Activated naive CD4-positive, alpha-beta T cell treated with anti-CD3 and anti-CD28 coated beads, Interleukin-2, amount 50 U/mL, for 72 hours (primary cell): ENCODE results near the gene PPIH. TPM values are rescaled to one million over a fixed set of nuclear protein-coding genes. Genes with fewer than 3 reads are reported as not detected.
"Not testable (repeated sequence)": the region's sequence is repeated elsewhere in the genome, so short reads cannot be mapped to it uniquely, and the experiment has no call there.

Source experiments
- ATAC-seq, 2 donors: fragments of 150-1000 bp; cut with Tn5 transposase; 2 replicates each; pipeline ENCODE4 v1.10.0; 2021; ENCODE audit warnings: mild to moderate bottlenecking in 2 of 2, moderate library complexity in 2 of 2
- DNase-seq, 2 donors: peaks; one replicate each; pipeline ENCODE4 v3.0.0; 2021 to 2022; ENCODE audit warnings: low spot score in 2 of 2
- H3K27ac Mint-ChIP-seq, 2 donors: one replicate each; pipeline ENCODE4 v1.8.0; 2022; ENCODE audit warnings: mild to moderate bottlenecking in 2 of 2, mixed read lengths in 2 of 2
- H3K36me3 Mint-ChIP-seq, 2 donors: one replicate each; pipeline ENCODE4 v1.8.0; 2022; ENCODE audit warnings: mixed read lengths in 2 of 2
- H3K9me3 Mint-ChIP-seq, 2 donors: one replicate each; pipeline ENCODE4 v1.8.0; 2022; ENCODE audit warnings: mixed read lengths in 2 of 2
- total RNA-seq, 2 donors: library from RNA; stranded (reverse); gene quantifications; one replicate each; pipeline ENCODE4 v1.2.3, GENCODE V29; 2022

The PPIH gene
- total RNA-seq = 100 to 1,000 TPM in 1 of 2 donors, 10 to 100 TPM in 1; 93.6 to 101 TPM

DNA sequence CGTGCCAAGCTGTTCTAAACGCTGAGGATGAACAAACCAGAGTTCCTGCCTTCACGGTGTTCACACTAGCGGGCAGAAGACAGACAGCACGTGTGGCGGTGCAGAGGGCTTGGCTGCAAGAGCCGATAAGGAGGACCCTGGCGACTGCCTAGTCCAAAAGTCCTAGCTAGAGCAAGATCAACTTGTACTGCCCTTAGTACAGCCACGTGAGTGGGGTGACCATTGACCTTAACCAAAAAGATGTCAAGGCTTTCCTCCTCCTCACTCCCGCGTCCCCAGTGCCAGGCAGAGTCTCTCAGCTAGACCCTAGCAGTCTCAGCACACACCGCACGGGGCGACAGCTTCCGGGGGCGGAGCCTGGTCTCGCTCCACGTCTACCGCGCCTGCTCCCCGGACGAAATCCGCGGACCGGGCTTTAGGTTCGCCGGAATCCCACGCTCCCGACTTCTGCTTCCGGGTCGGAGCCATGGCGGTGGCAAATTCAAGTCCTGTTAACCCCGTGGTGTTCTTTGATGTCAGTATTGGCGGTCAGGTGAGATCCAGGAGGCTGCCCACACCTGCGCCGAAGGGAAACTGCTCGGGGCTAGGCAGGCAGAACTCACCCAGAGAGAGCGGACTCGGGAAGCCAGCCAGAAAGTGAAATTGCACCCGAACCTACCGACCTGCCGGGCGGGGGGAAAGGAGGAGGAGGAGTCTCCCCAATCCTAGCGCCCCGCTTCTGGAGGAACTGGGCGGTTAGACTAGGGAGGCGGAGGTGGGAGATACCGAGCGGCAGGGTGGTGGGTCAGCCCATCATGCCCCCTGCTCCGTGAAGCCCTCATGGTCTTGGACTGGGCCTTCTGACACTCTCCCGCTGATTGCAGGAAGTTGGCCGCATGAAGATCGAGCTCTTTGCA is at the start of gene PPIH:
PPIH (plus strand) TSS at position 443 of the 896 bp plus-strand sequence; CDS start at position 467, 24 bp downstream.
- no peaks in the 10 kb centered on the region for H3K9me3 Mint-ChIP-seq
- H3K27ac Mint-ChIP-seq = peak within 1 kb of the TSS; percentile 94 to 98
- H3K36me3 Mint-ChIP-seq = peaks cover 26 to 30% of the 10 kb centered on the region in 2 donors
- peak; percentile 93 to 94 for DNase-seq
- ATAC-seq = peak; percentile 97 to 99

DNA sequence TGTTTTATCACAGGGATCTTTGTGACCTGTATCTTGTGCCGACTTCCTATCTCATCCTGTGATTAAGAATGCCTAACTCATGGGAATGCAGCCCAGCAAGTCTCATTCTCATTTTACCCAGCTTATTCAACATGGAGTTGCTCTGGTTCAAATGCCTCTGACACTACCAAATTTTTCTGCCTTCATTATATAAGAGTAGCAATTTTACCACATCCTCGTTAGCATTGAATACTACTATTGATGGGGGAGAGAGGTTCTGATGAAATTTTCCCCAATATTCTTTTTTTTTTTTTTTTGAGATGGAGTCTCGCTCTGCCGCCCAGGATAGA is 44.5 kb upstream of the PPIH start:
- Mint-ChIP-seq H3K36me3 (no peaks in the 10 kb centered on the region), H3K9me3 (no peaks in the 10 kb centered on the region), H3K27ac (no peak overlapping the region)
- DNase-seq (no peak), ATAC-seq (no peak)

- Mint-ChIP-seq H3K36me3 (no peaks in the 10 kb centered on the region), H3K9me3 (no peaks in the 10 kb centered on the region), H3K27ac (no peak overlapping the region)
- ATAC-seq (no peak), DNase-seq (no peak)
Observed at GRCh38 chr1:42618866-42619265, 39.4 kb upstream of the PPIH start.

GRCh38 chr1:42620307-42620706 is 37.9 kb upstream of the PPIH start:
- Mint-ChIP-seq H3K27ac (no peak overlapping the region), H3K9me3 (no peaks in the 10 kb centered on the region), H3K36me3 (no peaks in the 10 kb centered on the region)
- DNase-seq (no peak), ATAC-seq (no peak)

DNA sequence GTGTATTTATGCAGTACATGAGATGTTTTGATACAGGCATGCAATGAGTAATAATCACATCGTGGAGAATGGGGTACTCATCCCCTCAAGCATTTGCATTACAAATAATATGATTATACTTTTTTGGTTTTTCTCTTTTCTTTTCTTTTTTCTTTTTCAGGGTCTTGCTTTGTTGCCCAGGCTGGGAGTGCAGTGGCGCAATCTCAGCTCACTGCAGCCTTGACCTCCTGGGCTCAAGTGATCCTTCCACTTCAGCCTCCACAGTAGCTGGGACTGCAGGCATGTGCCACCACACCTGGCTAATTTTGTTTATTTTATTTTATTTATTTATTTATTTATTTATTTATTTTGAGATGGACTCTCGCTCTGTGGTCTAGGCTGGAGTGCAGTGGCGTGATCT is 37.0 kb upstream of the PPIH start:
- not testable (repeated sequence) for H3K9me3 Mint-ChIP-seq, H3K27ac Mint-ChIP-seq, DNase-seq, ATAC-seq, H3K36me3 Mint-ChIP-seq

- H3K27ac Mint-ChIP-seq, DNase-seq, ATAC-seq, H3K36me3 Mint-ChIP-seq, H3K9me3 Mint-ChIP-seq: not testable (repeated sequence)
Observed at GRCh38 chr1:42627205-42627604, 31.0 kb upstream of the PPIH start.

- ATAC-seq (no peak), DNase-seq (no peak)
- Mint-ChIP-seq H3K9me3 (no peaks in the 10 kb centered on the region), H3K36me3 (no peaks in the 10 kb centered on the region), H3K27ac (no peak overlapping the region)
Observed at GRCh38 chr1:42639116-42639515, 19.1 kb upstream of the PPIH start.

- H3K36me3 Mint-ChIP-seq = peaks cover 8 to 14% of the 10 kb centered on the region in 2 donors
- ATAC-seq (no peak), DNase-seq (no peak)
- peaks cover 0 to 6% of the 10 kb centered on the region in 2 donors for H3K9me3 Mint-ChIP-seq
- no peak overlapping the region for H3K27ac Mint-ChIP-seq
Observed at GRCh38 chr1:42646056-42646455, 12.2 kb upstream of the PPIH start.

DNA sequence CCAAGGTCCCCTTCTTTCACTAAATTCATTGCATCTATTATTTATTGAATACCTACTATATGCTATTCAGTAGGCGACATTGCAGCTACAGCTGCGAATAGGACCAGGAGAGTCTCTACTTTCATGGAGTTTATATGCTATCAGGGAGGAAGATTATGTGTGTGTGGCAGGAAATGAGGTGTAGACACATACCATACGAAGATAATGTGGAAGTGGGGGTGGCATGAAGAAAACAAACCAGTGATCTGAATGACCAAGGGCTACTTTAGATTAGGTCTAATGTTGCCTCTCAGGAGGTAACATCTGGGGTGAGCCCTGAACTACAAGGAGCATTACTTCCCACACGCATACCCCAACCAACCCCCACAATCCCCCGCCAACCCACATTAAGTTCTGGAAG is 1.0 kb upstream of the PPIH start:
- DNase-seq = no peak
- Mint-ChIP-seq H3K9me3 (no peaks in the 10 kb centered on the region), H3K27ac (peak overlapping the region; percentile 94 to 98), H3K36me3 (peaks cover 26 to 30% of the 10 kb centered on the region in 2 donors)
- ATAC-seq = no peak

GRCh38 chr1:42658877-42659337 is 684 bp downstream of the PPIH start:
- no peak for DNase-seq
- no peak for ATAC-seq
- Mint-ChIP-seq H3K27ac (peak overlapping the region; percentile 94 to 98), H3K36me3 (peaks cover 29 to 34% of the 10 kb centered on the region in 2 donors), H3K9me3 (no peaks in the 10 kb centered on the region)

DNA sequence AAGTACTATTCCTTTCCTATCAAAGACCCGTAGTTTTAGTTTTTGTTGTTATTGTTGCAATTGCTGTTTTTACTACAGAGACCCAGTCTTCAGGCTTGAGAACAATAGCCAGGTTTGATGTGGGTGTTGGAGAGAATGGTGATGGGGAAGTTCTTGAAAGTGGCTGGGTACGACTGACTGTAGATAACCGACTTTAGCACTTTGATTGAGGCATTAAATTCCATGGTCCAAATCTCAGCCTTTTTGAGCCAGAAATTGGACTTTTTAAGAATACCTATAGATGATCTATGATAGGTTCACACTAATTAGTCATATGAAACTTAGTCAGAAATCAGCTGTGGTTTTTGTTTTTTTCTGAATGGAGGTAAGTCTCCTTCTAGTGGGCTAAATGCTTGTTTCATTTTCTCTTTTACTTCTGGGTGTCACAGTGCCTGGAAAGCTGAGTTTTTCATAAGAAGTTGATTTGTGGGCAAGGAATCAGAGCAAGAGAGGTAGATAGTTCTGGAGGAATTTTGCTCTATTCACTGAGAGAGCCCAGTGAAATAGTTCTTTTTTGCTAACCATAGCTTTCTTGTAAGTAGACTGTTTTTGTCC is 2.8 kb downstream of the PPIH start:
- Mint-ChIP-seq H3K27ac (peak overlapping the region; percentile 72 to 95), H3K36me3 (peaks cover 34 to 35% of the 10 kb centered on the region in 2 donors), H3K9me3 (no peaks in the 10 kb centered on the region)
- DNase-seq (no peak), ATAC-seq (peak; percentile 38 to 62)

DNA sequence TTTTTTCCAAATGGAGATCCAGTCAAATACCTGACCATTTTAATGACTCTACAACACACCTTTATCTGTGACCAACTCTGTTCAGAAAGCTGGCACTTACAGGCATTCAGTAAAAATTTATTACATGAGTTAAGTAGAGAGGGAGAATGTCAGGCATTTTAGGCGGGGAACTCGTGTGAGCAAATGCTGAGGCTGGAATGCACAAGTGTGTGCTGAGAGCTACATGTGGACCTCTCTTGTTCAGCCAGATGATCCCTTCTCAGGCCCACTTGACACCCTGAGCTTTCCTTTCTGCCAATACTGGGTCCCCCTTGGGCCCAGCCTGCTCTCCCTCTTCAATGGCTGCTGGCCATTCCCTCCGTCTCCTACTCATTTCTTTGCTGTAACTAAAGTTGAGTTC is 11.7 kb downstream of the PPIH start:
- Mint-ChIP-seq H3K9me3 (no peaks in the 10 kb centered on the region), H3K27ac (no peak overlapping the region), H3K36me3 (peaks cover 0 to 4% of the 10 kb centered on the region in 2 donors)
- DNase-seq (no peak), ATAC-seq (no peak)

DNA sequence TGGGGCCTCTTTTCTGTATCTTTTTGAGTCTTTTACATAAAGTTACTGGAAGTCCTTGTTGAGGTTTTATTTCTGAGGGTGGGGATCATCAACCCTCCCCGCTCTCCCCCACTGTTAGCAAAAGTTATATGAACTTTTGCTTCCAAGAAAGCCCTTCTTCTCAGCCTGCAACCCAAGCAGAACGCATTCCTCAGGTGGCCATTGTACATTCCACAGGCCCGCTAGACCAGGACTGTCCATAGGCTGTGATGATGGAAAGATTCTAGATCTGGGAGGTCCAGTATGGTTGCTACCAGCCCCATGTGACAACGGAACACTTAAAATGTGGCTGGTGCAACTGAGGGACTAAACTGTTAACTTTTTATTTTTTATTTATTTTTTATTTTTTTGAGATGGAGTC is 12.2 kb downstream of the PPIH start:
- DNase-seq = no peak
- Mint-ChIP-seq H3K36me3 (peaks cover 0 to 4% of the 10 kb centered on the region in 2 donors), H3K9me3 (no peaks in the 10 kb centered on the region), H3K27ac (no peak overlapping the region)
- no peak for ATAC-seq

DNA sequence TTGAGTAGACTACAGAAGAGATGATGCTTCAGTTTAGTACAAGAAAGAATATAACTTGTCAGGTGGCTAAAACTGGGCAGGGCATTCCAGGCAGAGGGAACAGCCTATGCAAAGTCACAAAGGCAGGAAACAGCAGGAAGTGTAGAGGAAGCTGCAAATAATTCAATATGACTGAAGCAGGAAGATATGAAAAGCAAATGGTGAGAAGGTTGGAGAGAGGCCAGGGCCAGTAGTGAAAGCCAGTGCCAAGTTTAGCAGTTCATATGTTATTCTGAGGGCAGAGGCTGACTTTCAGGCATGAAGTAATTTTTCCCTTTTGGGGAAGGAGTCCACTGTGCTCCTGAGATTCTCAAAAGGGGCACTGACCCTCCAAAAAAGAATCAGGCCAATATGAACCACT is 16.0 kb downstream of the PPIH start:
- no peaks in the 10 kb centered on the region for H3K9me3 Mint-ChIP-seq
- DNase-seq (no peak), ATAC-seq (no peak)
- H3K27ac Mint-ChIP-seq = peak overlapping the region in 1 of 2 donors; percentile 62
- H3K36me3 Mint-ChIP-seq = peaks cover 0 to 4% of the 10 kb centered on the region in 2 donors

DNA sequence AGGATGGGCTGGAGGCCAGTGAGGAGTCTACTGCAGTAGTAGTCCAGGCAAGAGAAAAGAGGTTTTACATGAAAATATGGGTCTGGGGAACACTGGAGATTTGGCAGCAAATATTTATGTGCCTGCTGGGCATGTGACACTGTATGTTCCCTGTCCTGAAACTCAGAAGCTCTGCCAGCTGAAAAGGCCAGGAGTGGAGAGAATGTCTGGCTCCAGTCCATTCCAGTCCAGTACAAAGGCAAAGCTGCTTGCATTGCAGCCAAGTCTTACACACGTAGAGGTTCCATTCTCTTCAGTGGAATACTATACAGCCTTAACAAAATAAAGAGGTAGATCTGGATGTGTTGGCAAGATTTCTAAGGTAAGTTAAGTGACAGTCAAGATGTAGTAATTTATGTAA is 16.5 kb downstream of the PPIH start:
- H3K27ac Mint-ChIP-seq = peak overlapping the region in 1 of 2 donors; percentile 11
- H3K9me3 Mint-ChIP-seq = no peaks in the 10 kb centered on the region
- H3K36me3 Mint-ChIP-seq = peaks cover 0 to 4% of the 10 kb centered on the region in 2 donors
- DNase-seq = no peak
- no peak for ATAC-seq

DNA sequence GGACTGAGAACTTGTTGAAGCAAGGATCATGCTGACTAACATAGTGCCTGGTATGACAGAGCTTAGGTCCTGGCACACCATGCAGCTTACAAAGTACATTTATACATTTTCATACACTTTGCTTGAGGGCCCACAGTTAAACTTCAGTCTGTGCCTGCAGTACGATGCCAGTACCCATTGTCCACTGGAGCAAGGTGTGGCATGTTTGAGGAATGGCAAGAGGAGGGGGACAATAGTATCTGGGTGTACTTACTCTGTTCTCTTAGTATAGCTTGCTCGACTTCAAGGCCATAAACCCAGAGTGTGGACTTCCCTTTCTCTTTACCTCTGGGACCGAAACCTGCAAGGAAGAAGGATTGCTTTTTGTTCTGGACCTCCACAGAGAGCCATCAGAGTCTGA is 17.2 kb downstream of the PPIH start:
- no peak for DNase-seq
- H3K27ac Mint-ChIP-seq = peak overlapping the region in 1 of 2 donors; percentile 2

DNA sequence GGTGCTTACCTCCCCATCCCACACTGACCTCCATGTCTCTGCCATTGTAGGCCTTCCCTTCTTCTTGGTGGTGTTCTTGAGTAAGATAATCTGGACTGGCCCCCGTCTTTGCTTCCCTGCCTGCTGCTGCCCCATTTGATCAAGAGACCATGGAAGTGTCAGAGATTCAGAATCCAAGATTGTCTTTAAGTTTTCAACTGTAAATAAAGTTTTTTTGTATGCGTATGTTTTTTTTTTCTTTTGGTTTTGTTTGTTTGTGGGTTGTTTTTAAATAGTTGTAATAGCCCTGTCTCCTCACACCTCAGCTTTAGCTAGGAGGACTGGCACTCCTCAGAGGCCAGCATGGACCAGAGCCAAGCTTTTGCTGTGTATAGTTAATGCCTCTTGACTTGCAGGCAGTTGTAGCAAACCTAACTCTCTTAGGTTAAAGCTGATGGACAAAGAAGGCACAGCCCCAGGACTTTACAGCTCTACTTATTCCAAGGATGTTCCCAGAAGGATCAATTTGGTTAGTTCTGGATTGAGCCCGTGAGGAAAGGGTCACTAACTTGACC is 18.4 kb downstream of the PPIH start:
- H3K27ac Mint-ChIP-seq = no peak overlapping the region
- ATAC-seq = no peak

More for the DNA sequence above, 17.2 kb downstream of the PPIH start:
- no peaks in the 10 kb centered on the region for H3K9me3 Mint-ChIP-seq
- peaks cover 0 to 4% of the 10 kb centered on the region in 2 donors for H3K36me3 Mint-ChIP-seq
- no peak for ATAC-seq

More for the DNA sequence above, 18.4 kb downstream of the PPIH start:
- no peak for DNase-seq
- Mint-ChIP-seq H3K36me3 (peaks cover 0 to 11% of the 10 kb centered on the region in 2 donors), H3K9me3 (no peaks in the 10 kb centered on the region)
